Measurements from ENCODE around the gene ISLR2.

The ISLR2 gene

GRCh38 chr15:74127954-74128784 lies 2.2 kb upstream of the ISLR2 start:
- DNase-seq (ENCODE audit: low read depth): no peak
- H3K4me3 ChIP-seq (ENCODE audit: low read depth, low read length): peak overlapping the region; percentile 48

GRCh38 chr15:74128785-74129585 lies 1.4 kb upstream of the ISLR2 start:
- no peak for DNase-seq (ENCODE audit: low read depth)
- H3K4me3 ChIP-seq (ENCODE audit: low read depth, low read length): no peak overlapping the region

- no peak for DNase-seq (ENCODE audit: low read depth)
- H3K4me3 ChIP-seq (ENCODE audit: low read depth, low read length): no peak overlapping the region
Measured at GRCh38 chr15:74129586-74130154, 716 bp upstream of the ISLR2 start.

DNA sequence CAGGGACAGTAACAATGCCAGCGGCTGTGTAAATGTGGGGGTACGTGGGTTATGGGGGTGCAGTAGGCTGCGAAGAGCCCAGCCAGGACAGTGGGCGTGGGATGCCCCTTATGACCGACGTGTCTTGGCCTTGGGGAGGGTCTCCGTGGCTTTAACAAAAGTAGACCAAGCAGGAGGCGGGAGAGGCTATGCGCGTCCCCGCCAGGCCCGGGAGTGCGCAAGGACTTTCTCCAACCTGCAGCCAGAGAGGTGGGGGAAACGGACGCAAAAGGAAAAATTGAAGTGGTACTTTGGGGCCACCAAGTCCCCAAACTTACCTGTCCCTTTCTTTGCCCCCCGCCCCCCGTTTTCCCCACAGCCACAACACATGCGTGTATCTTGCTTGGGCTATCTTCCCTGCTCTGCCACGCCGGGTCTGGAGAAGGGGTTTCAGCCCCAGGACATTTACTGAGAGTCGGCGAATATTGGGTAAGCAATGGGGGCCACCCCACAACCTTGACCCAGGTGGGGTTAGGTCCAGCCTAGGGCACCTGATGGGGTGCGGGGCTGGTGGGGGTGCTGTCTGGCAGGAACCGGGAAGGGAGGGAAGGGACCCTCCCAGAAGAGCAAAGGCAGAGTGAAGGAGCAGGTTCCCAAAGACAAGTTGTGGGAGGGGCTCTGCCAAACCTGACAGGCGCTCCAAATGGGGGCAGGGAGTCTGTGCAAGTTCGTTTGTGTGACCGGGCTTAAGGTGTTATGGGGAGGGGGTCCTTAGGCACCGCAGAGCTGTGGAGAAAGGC lies 652 bp downstream of the ISLR2 start:
- DNase-seq (ENCODE audit: low read depth): no peak
- H3K4me3 ChIP-seq (ENCODE audit: low read depth, low read length): no peak overlapping the region

- no peak for DNase-seq (ENCODE audit: low read depth)
Measured at GRCh38 chr15:74131628-74132413, 1.4 kb downstream of the ISLR2 start.

DNA sequence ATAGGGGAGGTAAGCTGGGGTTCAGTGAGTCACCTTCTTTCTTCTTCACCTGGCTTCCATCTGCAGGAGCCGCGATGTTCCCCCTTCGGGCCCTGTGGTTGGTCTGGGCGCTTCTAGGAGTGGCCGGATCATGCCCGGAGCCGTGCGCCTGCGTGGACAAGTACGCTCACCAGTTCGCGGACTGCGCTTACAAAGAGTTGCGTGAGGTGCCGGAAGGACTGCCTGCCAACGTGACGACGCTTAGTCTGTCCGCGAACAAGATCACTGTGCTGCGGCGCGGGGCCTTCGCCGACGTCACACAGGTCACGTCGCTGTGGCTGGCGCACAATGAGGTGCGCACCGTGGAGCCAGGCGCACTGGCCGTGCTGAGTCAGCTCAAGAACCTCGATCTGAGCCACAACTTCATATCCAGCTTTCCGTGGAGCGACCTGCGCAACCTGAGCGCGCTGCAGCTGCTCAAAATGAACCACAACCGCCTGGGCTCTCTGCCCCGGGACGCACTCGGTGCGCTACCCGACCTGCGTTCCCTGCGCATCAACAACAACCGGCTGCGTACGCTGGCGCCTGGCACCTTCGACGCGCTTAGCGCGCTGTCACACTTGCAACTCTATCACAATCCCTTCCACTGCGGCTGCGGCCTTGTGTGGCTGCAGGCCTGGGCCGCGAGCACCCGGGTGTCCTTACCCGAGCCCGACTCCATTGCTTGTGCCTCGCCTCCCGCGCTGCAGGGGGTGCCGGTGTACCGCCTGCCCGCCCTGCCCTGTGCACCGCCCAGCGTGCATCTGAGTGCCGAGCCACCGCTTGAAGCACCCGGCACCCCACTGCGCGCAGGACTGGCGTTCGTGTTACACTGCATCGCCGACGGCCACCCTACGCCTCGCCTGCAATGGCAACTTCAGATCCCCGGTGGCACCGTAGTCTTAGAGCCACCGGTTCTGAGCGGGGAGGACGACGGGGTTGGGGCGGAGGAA lies 2.6 kb downstream of the ISLR2 start:
- DNase-seq (ENCODE audit: low read depth): no peak
- H3K4me3 ChIP-seq (ENCODE audit: low read depth, low read length): no peak overlapping the region

More at GRCh38 chr15:74131628-74132413, 1.4 kb downstream of the ISLR2 start:
- no peak overlapping the region for H3K4me3 ChIP-seq (ENCODE audit: low read depth, low read length)

GRCh38 chr15:74133694-74134386 lies 3.5 kb downstream of the ISLR2 start:
- DNase-seq (ENCODE audit: low read depth): no peak
- no peak overlapping the region for H3K4me3 ChIP-seq (ENCODE audit: low read depth, low read length)

- no peak for DNase-seq (ENCODE audit: low read depth)
Measured at GRCh38 chr15:74134387-74135027, 4.1 kb downstream of the ISLR2 start.

DNA sequence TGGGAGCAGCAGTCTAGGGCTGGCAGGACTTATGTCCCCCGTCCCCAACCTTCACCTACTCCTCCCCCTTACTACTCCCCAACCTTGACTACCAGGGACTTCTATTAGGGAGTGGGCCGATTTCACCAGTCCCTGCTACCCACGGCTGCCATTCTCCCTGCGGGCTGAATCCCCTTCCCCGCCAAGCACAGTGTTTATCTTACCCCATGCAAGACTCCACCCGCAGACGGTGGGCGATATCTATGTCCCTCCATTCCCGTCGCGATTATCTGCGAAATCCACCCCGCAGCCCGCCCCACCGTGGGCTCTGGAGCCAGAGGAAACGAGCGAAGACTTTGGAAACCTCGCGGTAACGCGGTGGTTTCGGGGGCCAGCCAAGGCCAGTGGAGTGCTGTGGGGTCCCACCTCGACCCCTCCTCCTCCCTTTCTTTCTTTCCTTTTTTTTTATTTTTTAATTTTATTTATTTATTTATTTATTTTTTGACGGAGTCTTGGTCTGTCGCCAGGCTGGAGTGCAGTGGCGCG lies 4.7 kb downstream of the ISLR2 start:
- DNase-seq (ENCODE audit: low read depth): no peak
- H3K4me3 ChIP-seq (ENCODE audit: low read depth, low read length): no peak overlapping the region

More at GRCh38 chr15:74134387-74135027, 4.1 kb downstream of the ISLR2 start:
- H3K4me3 ChIP-seq (ENCODE audit: low read depth, low read length): no peak overlapping the region

DNA sequence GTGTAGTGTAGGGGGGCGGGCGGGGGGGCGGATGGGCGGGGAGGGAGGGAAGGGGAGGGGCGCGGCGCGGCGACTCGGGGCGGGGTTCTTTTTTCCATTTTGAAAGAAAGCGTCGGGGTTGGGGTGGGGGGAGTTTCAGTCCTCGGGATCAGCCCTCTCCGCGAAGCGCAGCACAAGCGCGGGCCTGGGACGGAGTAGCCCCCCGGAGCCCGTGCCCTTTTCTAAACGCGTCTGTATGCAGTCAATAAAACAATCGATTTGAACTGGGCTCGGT lies 6.1 kb downstream of the ISLR2 start:
- no peak for DNase-seq (ENCODE audit: low read depth)
- peak overlapping the region; percentile 50 for H3K4me3 ChIP-seq (ENCODE audit: low read depth, low read length)

DNA sequence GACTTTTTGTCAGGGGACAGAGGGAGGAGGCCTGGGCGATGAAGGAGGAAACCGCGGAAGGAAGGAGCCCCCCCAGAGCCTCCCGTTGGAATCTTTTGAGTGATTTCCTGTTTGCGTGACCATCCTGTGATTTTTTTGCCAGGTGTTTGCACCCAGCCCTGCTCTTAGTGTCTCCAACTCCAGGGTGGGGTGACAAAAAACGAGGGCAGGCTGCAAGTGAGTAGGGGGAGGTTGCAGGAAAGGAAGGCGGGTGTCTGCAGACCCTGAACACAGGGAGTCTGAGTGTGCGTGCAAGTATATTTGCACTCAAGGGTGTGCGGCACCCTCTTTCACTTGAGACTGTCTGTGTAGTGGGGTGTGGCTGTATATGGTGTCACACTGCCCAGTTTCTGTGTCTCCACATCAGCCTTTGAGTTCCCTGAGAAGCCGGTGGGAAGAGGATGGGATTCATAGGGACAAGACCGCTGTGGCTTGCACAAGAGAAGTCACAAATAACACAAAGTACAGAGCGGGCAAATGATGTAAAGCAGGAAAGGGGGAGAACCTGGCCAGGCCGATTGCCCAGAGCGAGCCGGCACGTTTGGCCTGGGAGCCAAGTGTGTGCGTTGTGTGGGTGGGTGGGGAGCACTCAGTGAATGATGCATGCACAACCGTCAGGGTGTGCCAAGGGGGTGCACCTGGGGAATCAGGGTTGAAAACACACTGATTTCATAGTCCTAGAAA lies 6.6 kb downstream of the ISLR2 start:
- H3K4me3 ChIP-seq (ENCODE audit: low read depth, low read length): peak overlapping the region; percentile 50
- DNase-seq (ENCODE audit: low read depth): no peak

GRCh38 chr15:74137537-74137894 lies 7.1 kb downstream of the ISLR2 start:
- no peak overlapping the region for H3K4me3 ChIP-seq (ENCODE audit: low read depth, low read length)
- no peak for DNase-seq (ENCODE audit: low read depth)

GRCh38 chr15:74138642-74139041 lies 8.3 kb downstream of the ISLR2 start:
- DNase-seq (ENCODE audit: low read depth): no peak

DNA sequence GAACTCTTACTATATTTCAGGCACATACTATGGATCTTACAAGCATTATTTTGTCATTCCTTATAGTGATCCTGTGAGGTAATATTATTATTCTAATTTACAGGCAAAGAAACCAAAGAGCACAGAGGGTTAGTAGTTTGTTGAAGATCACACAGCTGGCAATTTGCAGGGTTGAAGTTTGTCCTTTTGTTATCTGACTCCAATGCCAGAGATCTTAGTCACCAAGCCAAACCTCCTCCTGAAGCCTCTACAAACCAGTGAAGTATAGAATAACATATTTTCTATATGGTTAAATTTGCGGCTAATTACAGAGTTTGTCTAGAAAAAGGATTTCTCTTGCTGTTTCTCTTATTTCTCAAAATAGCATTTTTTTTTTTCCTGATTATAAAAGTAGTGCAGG lies 11.2 kb downstream of the ISLR2 start:
- no peak for DNase-seq (ENCODE audit: low read depth)
- no peak overlapping the region for H3K4me3 ChIP-seq (ENCODE audit: low read depth, low read length)

More at GRCh38 chr15:74138642-74139041, 8.3 kb downstream of the ISLR2 start:
- no peak overlapping the region for H3K4me3 ChIP-seq (ENCODE audit: low read depth, low read length)

DNA sequence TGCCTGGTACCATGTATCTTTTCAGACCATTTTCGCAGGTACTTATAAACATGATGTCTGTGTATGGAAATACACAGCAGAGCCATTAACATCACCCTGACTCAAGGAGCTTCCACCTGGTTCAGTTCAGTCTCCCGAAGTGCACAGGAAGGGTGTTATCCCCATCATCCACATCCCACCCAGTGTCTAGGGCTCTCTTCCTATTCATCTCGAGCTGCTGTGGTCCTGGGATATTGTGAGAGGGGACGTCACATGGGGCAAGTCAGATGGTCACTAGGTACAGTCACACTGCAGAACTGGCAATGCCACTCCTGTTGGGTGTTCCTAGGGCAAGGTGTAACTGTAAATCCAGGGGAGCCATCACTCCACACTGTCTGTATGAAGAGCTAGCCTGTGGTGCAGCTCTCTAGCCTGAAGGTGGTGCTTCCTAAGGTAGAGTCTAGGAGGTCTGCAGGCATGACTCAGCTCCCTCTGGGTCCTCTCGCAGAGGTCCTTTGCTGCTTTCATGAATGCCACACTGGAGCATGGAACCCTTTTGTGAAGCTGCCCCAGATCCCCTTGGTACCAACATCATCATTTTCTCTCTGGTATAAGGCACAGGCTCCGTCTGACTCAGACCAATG lies 13.9 kb downstream of the ISLR2 start:
- DNase-seq (ENCODE audit: low read depth): no peak
- H3K4me3 ChIP-seq (ENCODE audit: low read depth, low read length): no peak overlapping the region
